Stimulated activated CD4-positive, alpha-beta T cell treated with anti-CD3 and anti-CD28 coated beads, Interleukin-12 subunit alpha, Interleukin-12 subunit beta, amount 100 ng/mL, for 4 hours (primary cell): ENCODE measurements around the gene CD79A.

ENCODE experiments used
- DNase-seq: peaks from one replicate; pipeline ENCODE4 v3.0.0-alpha.2; 2020

Gene CD79A

GRCh38 chr19:41886761-41887710 is 10.0 kb downstream of the CD79A start:
- no peak for DNase-seq

- peak; percentile 80 for DNase-seq
Measured at GRCh38 chr19:41887711-41888382, 10.8 kb downstream of the CD79A start.

GRCh38 chr19:41888926-41889325 is 11.8 kb downstream of the CD79A start:
- no peak for DNase-seq

- no peak for DNase-seq
Measured at GRCh38 chr19:41889896-41890295, 12.8 kb downstream of the CD79A start.

GRCh38 chr19:41890936-41891335 is 13.9 kb downstream of the CD79A start:
- DNase-seq = no peak

- DNase-seq = no peak
Measured at GRCh38 chr19:41892173-41892902, 15.3 kb downstream of the CD79A start.

- DNase-seq = no peak
Measured at GRCh38 chr19:41893899-41894298, 16.8 kb downstream of the CD79A start.

- no peak for DNase-seq
Measured at GRCh38 chr19:41894350-41894749, 17.3 kb downstream of the CD79A start.

- no peak for DNase-seq
Measured at GRCh38 chr19:41895745-41896580, 18.9 kb downstream of the CD79A start.

GRCh38 chr19:41896581-41896942 is 19.5 kb downstream of the CD79A start:
- no peak for DNase-seq

- no peak for DNase-seq
Measured at GRCh38 chr19:41897181-41897580, 20.1 kb downstream of the CD79A start.

GRCh38 chr19:41897820-41898219 is 20.7 kb downstream of the CD79A start:
- no peak for DNase-seq

- DNase-seq = no peak
Measured at GRCh38 chr19:41898235-41898634, 21.2 kb downstream of the CD79A start.

GRCh38 chr19:41901707-41902360 is 24.8 kb downstream of the CD79A start:
- DNase-seq = no peak

- DNase-seq = no peak
Measured at GRCh38 chr19:41902594-41902993, 25.5 kb downstream of the CD79A start.

- no peak for DNase-seq
Measured at GRCh38 chr19:41903193-41903953, 26.3 kb downstream of the CD79A start.

GRCh38 chr19:41904118-41904870 is 27.2 kb downstream of the CD79A start:
- no peak for DNase-seq

GRCh38 chr19:41905273-41906002 is 28.4 kb downstream of the CD79A start:
- no peak for DNase-seq

GRCh38 chr19:41906271-41906670 is 29.2 kb downstream of the CD79A start:
- DNase-seq = no peak
